ENCODE measurements around the gene IL5.
A peak's percentile ranks its signal among the peaks of the same experiment; 100 is the strongest.
"Not testable (repeated sequence)": the region's sequence is repeated elsewhere in the genome, so short reads cannot be mapped to it uniquely, and the experiment has no call there.

The IL5 gene

GRCh38 chr5:132528866-132529634 is 14.3 kb downstream of the IL5 start:
- no peak for DNase-seq

DNA sequence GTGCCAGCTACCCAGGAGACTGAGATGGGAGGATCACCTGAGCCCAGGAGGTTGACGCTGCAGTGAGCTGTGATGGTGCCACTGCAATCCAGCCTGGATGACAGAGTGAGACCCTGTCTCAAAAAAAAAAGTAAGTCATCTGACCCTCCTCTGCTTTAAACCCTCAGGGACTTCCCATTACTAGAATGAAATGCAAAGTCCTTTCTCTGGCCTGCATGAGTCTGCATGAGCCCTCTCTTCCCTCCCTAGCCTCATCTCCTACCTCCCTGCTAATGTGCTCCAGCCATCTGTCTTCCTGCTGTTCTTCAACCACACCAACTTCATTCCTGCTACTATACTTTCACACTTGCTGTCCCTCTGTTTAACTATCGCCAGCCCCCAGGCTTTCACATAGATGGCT is 15.3 kb downstream of the IL5 start:
- DNase-seq, result no peak

GRCh38 chr5:132526974-132527564 is 16.3 kb downstream of the IL5 start:
- DNase-seq, result no peak

DNA sequence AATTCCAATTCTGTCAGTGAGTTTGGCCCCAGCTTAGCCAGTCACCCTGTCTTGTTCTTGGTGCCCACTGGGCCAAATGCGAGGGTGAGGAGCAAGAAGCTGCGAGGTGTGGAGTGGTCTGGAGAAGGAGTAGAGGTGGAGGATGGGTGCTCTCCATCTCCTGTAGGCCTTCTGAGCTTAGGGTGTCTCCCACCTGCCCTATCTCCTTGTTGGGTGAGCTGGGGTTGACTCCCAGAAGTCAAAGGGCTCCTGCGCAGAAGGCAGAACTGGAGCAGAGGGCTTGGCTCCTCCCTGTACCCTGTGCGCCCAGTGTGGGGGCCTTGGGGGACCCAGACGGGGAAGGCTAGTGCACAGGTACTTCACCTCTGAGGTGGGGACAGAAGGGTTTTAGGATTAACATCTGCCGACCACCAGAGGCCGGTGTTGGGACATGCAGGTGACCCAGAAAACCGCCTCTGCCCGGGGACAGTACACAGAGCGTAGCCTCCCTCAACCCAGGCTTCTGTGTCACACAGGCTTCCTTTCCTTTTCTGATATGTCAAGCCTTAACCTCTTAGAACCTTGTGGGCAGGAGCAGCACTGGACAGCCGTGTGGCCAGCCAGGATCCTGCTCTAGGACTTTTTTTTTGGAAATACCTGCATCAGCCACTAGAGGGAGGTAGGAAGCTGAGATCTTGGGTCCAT is 16.9 kb downstream of the IL5 start:
- DNase-seq, result peak; percentile 74

- no peak for DNase-seq
These were observed 18.0 kb downstream of the IL5 start for GRCh38 chr5:132525299-132525724.

GRCh38 chr5:132524877-132525276 is 18.4 kb downstream of the IL5 start:
- not testable (repeated sequence) for DNase-seq

- DNase-seq, result not testable (repeated sequence)
These were observed 21.3 kb downstream of the IL5 start for GRCh38 chr5:132522067-132522466.

DNA sequence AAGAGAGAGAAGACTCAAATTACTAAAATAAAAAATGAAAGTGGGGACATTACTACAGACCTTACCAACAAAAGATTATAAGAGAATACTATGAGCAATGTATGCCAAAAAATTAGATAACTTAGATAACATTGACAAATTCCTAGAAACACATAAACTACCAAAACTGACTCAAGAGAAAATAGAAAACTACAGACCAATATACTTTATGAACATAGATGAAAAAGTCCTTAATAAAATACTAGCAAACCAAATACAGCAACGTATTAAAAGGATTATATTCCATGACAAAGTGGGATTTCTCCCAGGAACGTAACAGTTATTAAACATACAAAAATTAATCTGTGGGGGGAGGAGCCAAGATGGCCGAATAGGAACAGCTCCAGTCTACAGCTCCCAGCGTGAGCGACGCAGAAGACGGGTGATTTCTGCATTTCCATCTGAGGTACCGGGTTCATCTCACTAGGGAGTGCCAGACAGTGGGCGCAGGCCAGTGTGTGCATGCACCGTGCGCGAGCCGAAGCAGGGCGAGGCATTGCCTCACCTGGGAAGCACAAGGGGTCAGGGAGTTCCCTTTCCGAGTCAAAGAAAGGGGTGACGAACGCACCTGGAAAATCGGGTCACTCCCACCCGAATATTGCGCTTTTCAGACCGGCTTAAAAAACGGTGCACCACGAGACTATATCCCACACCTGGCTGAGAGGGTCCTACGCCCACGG is 29.5 kb downstream of the IL5 start:
- DNase-seq, result not testable (repeated sequence)

DNA sequence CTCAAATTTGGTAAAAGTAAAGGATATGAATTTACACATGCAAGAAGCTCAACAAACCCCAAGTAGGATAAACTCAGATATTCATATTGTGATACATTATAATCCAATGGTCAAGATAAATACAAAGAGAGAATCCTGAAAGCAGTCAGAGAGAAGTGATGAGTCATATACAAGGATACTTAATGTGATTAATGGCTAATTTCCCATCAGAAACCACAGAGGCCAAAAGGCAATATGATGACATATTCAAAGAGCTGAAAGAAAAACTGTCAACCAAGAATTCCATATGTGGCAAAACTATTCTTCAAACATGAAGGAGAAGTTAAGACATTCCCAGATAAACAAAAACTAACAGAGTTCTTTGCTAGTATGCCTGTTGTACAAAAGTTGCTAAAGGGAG is 33.2 kb downstream of the IL5 start:
- DNase-seq, result no peak

DNA sequence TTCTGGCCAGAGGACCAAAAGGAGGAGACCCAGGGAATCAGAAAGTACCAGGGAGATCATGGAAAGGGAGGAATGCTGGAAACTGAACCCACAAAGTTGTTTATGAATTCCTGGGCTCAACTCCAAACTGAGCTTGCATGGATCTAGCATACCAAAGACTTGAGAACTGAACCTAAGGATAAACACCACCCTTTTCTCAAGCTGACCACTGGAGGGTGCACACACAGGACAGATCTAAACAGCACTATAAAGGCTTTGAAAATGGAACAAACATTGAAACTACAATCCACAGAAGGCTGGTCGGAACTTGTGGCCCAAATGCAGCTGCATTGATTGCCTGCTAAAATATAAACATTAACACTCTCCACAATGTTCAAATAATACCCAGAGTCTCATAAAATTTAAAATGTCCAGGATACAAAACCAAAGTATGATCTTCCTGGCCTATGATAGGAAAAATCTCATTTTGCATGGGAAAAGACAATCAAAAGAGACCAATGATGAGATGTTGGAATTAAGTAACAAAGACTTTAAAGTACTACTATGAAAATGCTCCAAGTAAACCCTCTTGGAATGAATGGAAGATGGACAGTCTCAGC is 37.1 kb downstream of the IL5 start:
- DNase-seq, result no peak

GRCh38 chr5:132505641-132506040 is 37.7 kb downstream of the IL5 start:
- DNase-seq, result no peak

- no peak for DNase-seq
These were observed 38.6 kb downstream of the IL5 start for GRCh38 chr5:132504746-132505145.

- no peak for DNase-seq
These were observed 40.1 kb downstream of the IL5 start for GRCh38 chr5:132503244-132503643.

DNA sequence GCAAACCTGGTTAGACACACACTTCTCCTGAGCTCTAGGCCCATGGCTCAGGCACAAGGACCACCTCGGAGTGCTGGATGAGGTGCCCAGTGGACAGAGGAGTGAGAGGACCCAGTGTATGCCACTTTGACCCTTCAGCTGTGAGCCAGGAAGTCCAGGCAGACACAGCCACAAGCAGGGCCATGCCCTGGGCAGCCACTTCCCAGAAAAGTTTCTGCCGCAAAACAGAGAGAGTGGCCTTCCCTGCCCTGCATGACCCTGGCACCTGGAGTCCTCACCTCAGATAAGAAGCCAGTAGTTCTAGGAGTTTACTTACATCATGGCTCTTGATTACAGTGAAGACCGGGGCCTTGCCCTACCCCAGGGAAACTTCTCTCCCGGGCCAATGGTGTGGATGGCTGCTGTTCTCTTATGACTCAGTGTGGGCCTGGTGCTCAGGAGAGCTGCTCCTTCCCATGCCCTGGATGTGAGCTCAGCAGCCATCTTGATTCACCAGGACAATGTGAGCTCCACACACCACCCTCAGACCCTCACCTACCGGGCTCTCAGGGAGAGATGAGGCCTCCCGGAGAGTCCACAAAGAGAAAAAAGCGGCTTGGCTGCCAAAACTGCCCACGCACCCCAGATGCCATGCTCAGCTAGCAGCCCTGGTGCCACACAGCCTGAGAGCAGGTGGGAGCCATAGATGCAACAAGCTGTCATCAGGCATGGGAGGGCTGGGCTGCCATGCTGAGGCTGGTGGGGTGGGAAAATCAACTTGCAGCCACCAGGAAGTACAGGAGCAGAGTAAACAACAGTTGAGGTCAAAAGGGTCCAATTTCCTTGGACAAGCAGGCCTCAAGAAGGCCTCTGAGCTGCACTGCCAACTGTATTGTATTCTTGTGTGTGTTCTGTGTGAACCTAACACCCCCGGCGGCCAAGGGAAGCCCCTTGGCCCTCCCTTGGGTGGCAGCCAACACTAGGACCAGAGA is 41.1 kb downstream of the IL5 start:
- DNase-seq, result no peak

DNA sequence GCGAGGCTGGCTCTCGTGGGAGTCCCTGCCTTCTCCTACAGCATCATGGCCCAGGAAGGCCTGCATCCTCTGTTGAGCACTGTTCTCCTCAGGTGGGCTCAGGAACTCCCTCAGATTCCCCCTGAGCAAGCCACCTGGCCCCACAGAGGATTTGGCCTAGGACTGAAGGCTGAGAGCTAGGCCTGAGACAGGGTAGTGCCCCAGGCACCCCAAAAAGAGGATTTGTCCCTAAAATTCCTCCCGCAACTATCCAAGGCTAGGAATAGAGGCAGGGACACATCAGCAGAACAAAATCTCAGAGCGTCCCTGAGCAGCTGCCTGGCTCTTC is 41.7 kb downstream of the IL5 start:
- no peak for DNase-seq

DNA sequence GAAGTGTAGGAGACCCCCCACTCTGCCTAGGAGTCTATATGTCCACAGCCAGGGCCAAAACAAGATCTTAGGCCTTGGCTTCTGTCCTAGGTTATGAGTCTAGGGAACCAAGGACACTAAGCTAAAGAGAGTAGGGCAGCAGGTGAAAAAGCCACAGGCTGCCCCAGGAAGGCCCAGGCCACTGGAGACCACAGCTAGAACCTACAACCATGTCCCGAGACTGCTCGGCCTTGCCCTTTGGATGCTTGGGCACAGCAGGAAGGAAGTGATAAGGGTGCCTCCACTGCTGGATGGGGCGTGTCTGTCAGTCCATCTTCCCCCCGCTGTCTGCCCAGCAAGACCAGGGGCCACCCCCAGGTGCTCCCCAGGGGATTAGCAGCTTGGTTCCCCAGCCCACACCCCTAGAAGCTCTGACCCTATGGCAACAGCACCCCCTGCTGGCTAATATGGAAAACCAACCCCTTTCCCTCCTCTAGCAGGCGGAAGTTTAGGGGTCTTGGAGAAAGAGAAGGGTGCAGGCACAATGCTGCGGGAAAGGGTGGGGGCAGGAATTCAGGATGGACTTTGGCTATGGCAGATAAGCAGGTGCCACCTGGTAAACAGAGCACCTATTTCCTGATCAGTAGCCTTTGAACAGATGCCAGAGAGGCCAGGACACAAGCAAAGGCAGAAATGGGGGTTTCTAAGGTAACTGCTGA is 42.2 kb downstream of the IL5 start:
- DNase-seq, result peak; percentile 88

- no peak for DNase-seq
These were observed 42.9 kb downstream of the IL5 start for GRCh38 chr5:132500244-132500930.

DNA sequence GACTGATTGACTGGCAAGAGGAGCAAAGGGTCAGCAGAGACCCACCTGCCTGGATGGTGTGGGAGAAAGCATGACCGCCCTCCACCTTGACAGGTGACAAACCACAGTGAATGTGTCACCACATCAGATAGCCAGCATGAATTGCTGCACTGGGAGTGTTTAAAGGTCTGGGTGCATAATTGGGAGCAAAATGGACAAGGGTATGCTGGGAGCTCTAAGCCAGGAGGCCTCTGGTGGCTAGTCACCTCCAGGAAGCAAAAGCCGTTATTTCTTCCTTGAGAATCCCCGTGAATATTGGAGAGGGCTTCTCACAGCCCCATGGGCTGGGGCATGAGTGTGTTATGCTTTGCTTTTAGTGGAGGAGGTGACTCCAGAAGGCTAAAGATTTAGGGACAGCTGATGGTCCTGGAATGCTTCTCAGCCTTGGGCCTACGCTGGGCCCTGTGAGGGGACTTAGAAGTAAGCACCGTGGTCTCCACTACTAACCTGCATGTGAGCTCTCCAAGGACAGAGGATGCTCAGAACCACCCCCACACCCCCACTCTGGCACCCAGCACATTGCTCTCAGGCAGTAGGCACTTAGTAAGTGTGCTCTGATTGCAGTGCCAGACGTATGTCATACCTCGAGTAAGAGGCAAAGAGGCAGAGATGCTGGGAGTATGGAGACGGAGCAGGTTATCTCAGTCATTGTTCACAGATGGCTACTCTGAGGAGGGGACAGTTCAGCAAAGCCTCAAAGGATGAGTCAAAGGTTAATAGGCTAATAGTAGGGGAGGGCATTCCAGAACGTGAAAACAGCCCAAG is 43.7 kb downstream of the IL5 start:
- DNase-seq, result no peak

GRCh38 chr5:132498686-132499271 is 44.5 kb downstream of the IL5 start:
- DNase-seq, result no peak

Data from activated CD8-positive, alpha-beta memory T cell treated with anti-CD3 and anti-CD28 coated beads, Interleukin-2, amount 50 U/mL, for 48 hours (primary cell).